T-cell (primary cell): ENCODE measurements around the gene SVEP1. TPM values are rescaled to one million over a fixed set of nuclear protein-coding genes. Genes with fewer than 3 reads are reported as not detected.

Source experiments
- ATAC-seq, 4 experiments: fragments of 200-7000 bp in 3 of 4; fragments of 150-1000 bp in 1 of 4; cut with Tn5 transposase; replicated peaks in 1 of 4; 1 replicate in 3 of 4; 2 replicates in 1 of 4; pipeline ENCODE4 v1.10.0; 2021; ENCODE audit warnings: moderate library complexity in 3 of 4, mild to moderate bottlenecking in 2 of 4, moderate number of reproducible peaks in 1 of 4
- CTCF ChIA-PET, 2 donors: fragments of 300-600 bp; sonication (Branson Sonifier 250); formaldehyde crosslinking; loops; one replicate each; lab custom pipeline; 2022; ENCODE audit warnings: antibody characterized with exemption in 2 of 2; lab: Charles Lee
- POLR2A ChIA-PET, 2 donors: fragments of 300-600 bp; sonication (Branson Sonifier 250); formaldehyde crosslinking; loops; one replicate each; lab custom pipeline; 2022; ENCODE audit warnings: antibody characterized with exemption in 2 of 2; lab: Charles Lee
- DNase-seq, 35 experiments: peaks; one replicate each; pipeline versions ENCODE4 v3.0.0 to v3.0.0-alpha.2; 2013 to 2023
- H3K27ac ChIP-seq: one replicate; pipeline ENCODE4 v1.5.1; 2013; ENCODE audit warnings: low read length
- H3K27me3 ChIP-seq, 2 experiments: replicated peaks in 1 of 2; 1 replicate in 1 of 2; 2 replicates in 1 of 2; pipeline versions ENCODE4 v1.6.1 to v1.7.0; 2013; ENCODE audit warnings: low read length in 1 of 2, mixed read lengths in 1 of 2; ENCODE audit not compliant: control insufficient read depth in 2 of 2, insufficient read depth in 2 of 2; ENCODE audit errors: extremely low read depth in 1 of 2
- H3K36me3 ChIP-seq, 2 donors: 1 replicate in 1 of 2; 2 replicates in 1 of 2; pipeline versions ENCODE4 v1.6.1 to v1.7.0; 2013; ENCODE audit warnings: low read length in 1 of 2; ENCODE audit not compliant: control insufficient read depth in 2 of 2, insufficient read depth in 1 of 2; ENCODE audit errors: extremely low read depth in 1 of 2
- H3K4me1 ChIP-seq, 2 experiments: 1 replicate in 1 of 2; 2 replicates in 1 of 2; pipeline versions ENCODE4 v1.6.1 to v1.7.0; 2013; ENCODE audit warnings: low read length in 2 of 2, mixed read lengths in 1 of 2; ENCODE audit not compliant: insufficient read depth in 2 of 2, control insufficient read depth in 1 of 2; ENCODE audit errors: extremely low read depth in 1 of 2
- H3K4me3 ChIP-seq, 2 donors: 1 replicate in 1 of 2; 2 replicates in 1 of 2; pipeline versions ENCODE4 v1.5.1 to v1.7.0; 2013; ENCODE audit warnings: mild to moderate bottlenecking in 2 of 2, low read length in 1 of 2, moderate library complexity in 1 of 2; ENCODE audit not compliant: control insufficient read depth in 1 of 2; ENCODE audit errors: extremely low read depth in 1 of 2
- H3K9me3 ChIP-seq: 2 replicates; pipeline ENCODE4 v1.7.0; 2013
- H3K27ac Mint-ChIP-seq, 2 donors: one replicate each; pipeline ENCODE4 v1.8.0; 2020 to 2021; ENCODE audit warnings: mild to moderate bottlenecking in 2 of 2, mixed read lengths in 2 of 2
- H3K27me3 Mint-ChIP-seq, 2 donors: one replicate each; pipeline ENCODE4 v1.8.0; 2021 to 2022; ENCODE audit warnings: mixed read lengths in 2 of 2
- H3K36me3 Mint-ChIP-seq: one replicate; pipeline ENCODE4 v1.8.0; 2021; ENCODE audit warnings: mixed read lengths
- H3K4me1 Mint-ChIP-seq, 3 donors: one replicate each; pipeline ENCODE4 v1.8.0; 2020 to 2022; ENCODE audit warnings: mixed read lengths in 3 of 3, mild to moderate bottlenecking in 1 of 3
- H3K4me3 Mint-ChIP-seq, 3 donors: one replicate each; pipeline ENCODE4 v1.8.0; 2020 to 2022; ENCODE audit warnings: mild to moderate bottlenecking in 3 of 3, mixed read lengths in 3 of 3, moderate library complexity in 3 of 3
- H3K9me3 Mint-ChIP-seq, 3 donors: one replicate each; pipeline ENCODE4 v1.8.0; 2020 to 2022; ENCODE audit warnings: mixed read lengths in 3 of 3
- WGBS: methylation state at CpG from one replicate; pipeline ENCODE4 v1.1.5; 2013; ENCODE audit warnings: missing lambda C conversion rate; ENCODE audit not compliant: insufficient coverage; 5-methylcytosine and 5-hydroxymethylcytosine counted together
- total RNA-seq, 35 experiments: library from RNA in 6 of 35; stranded (reverse) in 6 of 35; fragments of 120-200 nt in 1 of 35; gene quantifications; one replicate each; pipeline versions ENCODE4 v1.2.1 to v1.2.4 and lab custom pipeline; 2013 to 2026

SVEP1 gene
- total RNA-seq, 5 donors from 2014 or later (not counting 1 experiment from before 2014, with no cell fraction given) = 0.03 to 0.12 (median 0.10) TPM; not detected in 2

DNA sequence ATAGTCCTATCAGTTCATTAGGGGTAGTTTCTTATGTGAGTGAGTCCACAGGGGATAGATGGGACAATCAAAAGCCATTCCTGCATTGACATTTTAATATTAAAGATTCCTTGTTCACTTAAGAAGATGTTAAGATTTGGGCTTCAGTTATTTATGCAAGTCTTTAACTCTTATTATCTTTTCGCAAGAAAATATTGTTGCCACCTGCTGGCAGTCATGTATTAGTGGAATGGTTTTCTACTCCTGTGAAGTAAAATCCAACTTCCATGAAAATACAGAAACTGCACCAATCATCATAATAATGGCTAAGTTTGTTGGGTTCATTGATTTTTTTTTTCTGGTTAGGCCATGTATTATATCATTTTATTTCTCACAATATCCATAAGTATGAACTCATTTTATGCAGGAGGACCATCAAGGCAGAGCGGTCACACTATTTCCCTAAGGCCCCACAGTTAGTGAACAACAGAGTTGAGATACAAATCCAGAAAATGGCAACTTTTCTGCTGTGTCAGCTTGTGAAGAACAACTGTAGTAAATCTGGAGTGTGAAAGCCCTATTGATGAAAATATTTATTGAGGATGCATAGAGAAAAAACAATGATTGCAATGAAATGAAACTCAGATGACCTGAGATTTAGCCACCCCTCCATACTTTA, 153.4 kb downstream of the SVEP1 start:
- POLR2A ChIA-PET = no interaction called here
- H3K4me1 ChIP-seq = no peaks in the 10 kb centered on the region
- no CpG with 5 or more reads among the region's 2 CpGs for WGBS

DNA sequence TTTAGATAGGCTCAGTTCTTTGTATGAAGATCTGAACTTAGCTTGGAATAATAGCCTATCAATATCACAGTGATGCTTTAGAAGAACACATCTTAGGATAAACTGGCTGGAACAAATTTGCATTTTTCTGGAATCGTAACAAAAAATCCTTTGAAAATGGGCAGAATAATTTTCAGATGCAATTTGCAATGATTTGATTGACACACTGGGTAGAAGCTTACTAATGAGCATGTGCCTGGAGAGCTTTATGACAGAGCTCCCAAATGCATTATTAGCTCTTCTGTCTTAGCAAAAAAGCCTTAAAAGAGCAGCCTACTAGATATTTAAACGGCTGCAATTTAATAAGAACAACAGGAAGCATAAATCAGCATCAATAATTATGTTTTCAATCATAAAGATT, 165.1 kb downstream of the SVEP1 start:
- Histone ChIP-seq H3K9me3 (no peaks in the 10 kb centered on the region), H3K4me3 (no peak overlapping the region), H3K4me1 (no peaks in the 10 kb centered on the region), H3K27me3 (no peaks in the 10 kb centered on the region), H3K36me3 (no peaks in the 10 kb centered on the region), H3K27ac (no peak overlapping the region)
- peaks cover 0 to 6% of the 10 kb centered on the region in 2 donors for H3K27me3 Mint-ChIP-seq
- no CpG with 5 or more reads among the region's 2 CpGs for WGBS
- DNase-seq = no peak
- ChIA-PET CTCF (no interaction called here), POLR2A (no interaction called here)
- ATAC-seq = no peak
- no peaks in the 10 kb centered on the region for H3K36me3 Mint-ChIP-seq
- H3K4me3 Mint-ChIP-seq = no peak overlapping the region
- H3K4me1 Mint-ChIP-seq = no peaks in the 10 kb centered on the region
- no peak overlapping the region for H3K27ac Mint-ChIP-seq
- peaks cover 2 to 8% (median 4%) of the 10 kb centered on the region in 3 donors for H3K9me3 Mint-ChIP-seq

More for the DNA sequence above, 153.4 kb downstream of the SVEP1 start:
- CTCF ChIA-PET = no interaction called here
- ATAC-seq = no peak
- Histone ChIP-seq H3K4me3 (no peak overlapping the region), H3K27me3 (no peaks in the 10 kb centered on the region), H3K36me3 (no peaks in the 10 kb centered on the region), H3K9me3 (no peaks in the 10 kb centered on the region), H3K27ac (no peak overlapping the region)
- no peak overlapping the region for H3K27ac Mint-ChIP-seq
- H3K4me3 Mint-ChIP-seq = no peak overlapping the region
- DNase-seq = no peak
- peaks cover 0 to 2% (median 0%) of the 10 kb centered on the region in 3 donors for H3K4me1 Mint-ChIP-seq
- no peaks in the 10 kb centered on the region for H3K27me3 Mint-ChIP-seq
- H3K36me3 Mint-ChIP-seq = no peaks in the 10 kb centered on the region
- no peaks in the 10 kb centered on the region for H3K9me3 Mint-ChIP-seq

DNA sequence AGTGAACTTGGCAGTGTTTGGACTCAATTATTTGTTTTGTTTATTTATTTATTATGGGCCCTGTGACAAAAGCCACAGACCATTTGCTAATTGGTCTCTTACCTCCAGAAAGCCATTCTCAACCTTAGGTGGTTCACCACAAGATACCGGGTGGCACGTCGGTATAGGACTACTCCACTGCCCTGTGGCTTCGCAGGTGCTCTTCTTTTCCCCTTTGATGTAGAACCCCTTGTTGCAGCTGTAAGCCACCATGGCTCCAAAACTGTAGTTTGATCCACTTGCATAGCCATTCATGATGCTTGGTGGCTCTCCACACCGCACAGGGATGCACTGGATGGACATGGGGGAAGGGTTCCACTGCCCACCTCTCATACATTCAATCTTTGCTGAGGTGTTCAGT, 168.6 kb downstream of the SVEP1 start:
- CTCF ChIA-PET = no interaction called here
- DNase-seq (no peak), ATAC-seq (no peak)
- H3K4me3 ChIP-seq = no peak overlapping the region
- no peak overlapping the region for H3K27ac Mint-ChIP-seq
- no peaks in the 10 kb centered on the region for H3K4me1 Mint-ChIP-seq
- no peaks in the 10 kb centered on the region for H3K4me1 ChIP-seq
- WGBS = 16% methylated on average over 4 of the region's 5 CpGs
- H3K36me3 ChIP-seq = no peaks in the 10 kb centered on the region
- H3K9me3 Mint-ChIP-seq = no peaks in the 10 kb centered on the region
- POLR2A ChIA-PET = no interaction called here
- no peaks in the 10 kb centered on the region for H3K36me3 Mint-ChIP-seq
- no peak overlapping the region for H3K4me3 Mint-ChIP-seq
- H3K9me3 ChIP-seq = no peaks in the 10 kb centered on the region
- H3K27ac ChIP-seq = no peak overlapping the region
- peaks cover 0 to 3% of the 10 kb centered on the region in 2 donors for H3K27me3 Mint-ChIP-seq
- H3K27me3 ChIP-seq = no peaks in the 10 kb centered on the region

DNA sequence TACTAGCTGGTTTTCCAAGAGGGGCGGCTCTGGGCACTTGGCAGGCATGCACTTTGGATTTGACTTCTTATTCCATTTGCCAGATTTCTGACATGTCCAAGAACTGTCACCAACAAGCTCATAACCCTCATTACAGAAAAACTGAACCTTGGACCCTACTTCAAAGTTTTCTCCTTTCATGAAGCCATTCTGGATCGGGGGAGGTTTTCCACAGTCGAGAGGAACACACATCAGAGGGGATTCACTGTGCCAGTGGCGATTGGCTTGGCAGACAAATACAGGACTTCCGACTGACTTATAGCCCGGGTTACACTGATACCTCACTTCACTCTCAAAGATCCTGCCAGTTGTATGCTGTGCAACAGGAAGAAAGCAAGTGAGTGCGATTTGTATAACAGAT, 170.9 kb downstream of the SVEP1 start:
- Mint-ChIP-seq H3K27me3 (peaks cover 0 to 3% of the 10 kb centered on the region in 2 donors), H3K4me3 (no peak overlapping the region), H3K36me3 (no peaks in the 10 kb centered on the region), H3K4me1 (no peaks in the 10 kb centered on the region), H3K27ac (no peak overlapping the region), H3K9me3 (no peaks in the 10 kb centered on the region)
- ChIA-PET CTCF (no interaction called here), POLR2A (no interaction called here)
- DNase-seq (no peak), ATAC-seq (no peak)
- Histone ChIP-seq H3K9me3 (no peaks in the 10 kb centered on the region), H3K27ac (no peak overlapping the region), H3K4me1 (no peaks in the 10 kb centered on the region), H3K27me3 (no peaks in the 10 kb centered on the region), H3K4me3 (no peak overlapping the region), H3K36me3 (no peaks in the 10 kb centered on the region)
- 78% methylated on average over 2 of the region's 7 CpGs for WGBS

DNA sequence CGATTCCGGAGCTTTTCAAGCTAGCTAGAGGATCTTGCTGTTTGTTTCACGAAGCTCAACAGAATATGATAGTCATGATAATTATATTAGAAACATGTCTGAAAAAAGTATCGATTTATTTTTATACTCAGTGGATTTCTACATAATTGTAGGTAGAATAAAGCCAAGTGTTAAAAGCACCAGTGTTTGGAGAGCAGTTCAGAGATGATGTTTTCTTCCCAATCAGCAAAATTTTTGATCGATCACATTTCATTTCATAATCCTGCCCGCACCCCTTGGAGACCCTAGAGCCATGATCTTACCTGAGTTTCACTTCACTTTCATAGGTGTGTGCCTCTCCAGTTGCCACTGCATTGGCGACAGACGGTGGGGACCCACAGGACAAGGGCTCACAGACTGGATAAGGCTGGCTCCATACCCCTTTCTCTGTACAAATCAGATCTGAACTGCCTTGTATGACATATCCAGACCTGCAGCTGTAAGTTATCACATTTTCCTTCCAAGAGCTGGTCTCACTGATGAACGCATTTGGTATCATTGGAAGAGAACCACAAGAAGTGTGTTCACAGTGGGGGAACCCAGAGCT, 173.6 kb downstream of the SVEP1 start:
- Histone ChIP-seq H3K9me3 (no peaks in the 10 kb centered on the region), H3K27ac (no peak overlapping the region), H3K4me1 (no peaks in the 10 kb centered on the region), H3K36me3 (no peaks in the 10 kb centered on the region), H3K4me3 (no peak overlapping the region), H3K27me3 (no peaks in the 10 kb centered on the region)
- no peaks in the 10 kb centered on the region for H3K4me1 Mint-ChIP-seq
- no peaks in the 10 kb centered on the region for H3K9me3 Mint-ChIP-seq
- ChIA-PET POLR2A (no interaction called here), CTCF (no interaction called here)
- H3K36me3 Mint-ChIP-seq = no peaks in the 10 kb centered on the region
- no peak overlapping the region for H3K4me3 Mint-ChIP-seq
- WGBS = 84% methylated on average over 5 of the region's 9 CpGs
- ATAC-seq (no peak), DNase-seq (no peak)
- H3K27me3 Mint-ChIP-seq = no peaks in the 10 kb centered on the region
- no peak overlapping the region for H3K27ac Mint-ChIP-seq

DNA sequence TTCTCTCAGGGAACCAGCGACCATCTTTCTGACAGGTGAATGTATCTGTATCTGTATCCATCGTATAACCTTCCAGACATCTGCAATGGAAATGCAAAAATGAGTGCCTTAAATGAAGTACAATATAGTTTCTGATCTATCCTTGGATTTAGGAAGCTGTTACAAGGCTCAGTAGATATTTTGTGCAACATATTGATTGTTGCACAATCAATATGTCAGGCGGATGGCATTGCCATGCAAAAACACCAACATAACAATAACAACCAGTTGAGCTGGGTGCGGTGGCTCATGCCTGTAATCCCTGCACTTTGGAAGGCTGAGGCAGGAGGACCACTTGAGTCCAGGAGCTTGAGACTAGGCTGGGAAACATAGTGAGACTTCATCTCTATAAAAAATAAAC, 175.1 kb downstream of the SVEP1 start:
- Histone ChIP-seq H3K36me3 (no peaks in the 10 kb centered on the region), H3K27ac (no peak overlapping the region), H3K4me1 (no peaks in the 10 kb centered on the region), H3K4me3 (no peak overlapping the region), H3K9me3 (no peaks in the 10 kb centered on the region), H3K27me3 (no peaks in the 10 kb centered on the region)
- H3K27ac Mint-ChIP-seq = no peak overlapping the region
- H3K36me3 Mint-ChIP-seq = no peaks in the 10 kb centered on the region
- ChIA-PET CTCF (no interaction called here), POLR2A (no interaction called here)
- DNase-seq (no peak), ATAC-seq (no peak)
- no peaks in the 10 kb centered on the region for H3K4me1 Mint-ChIP-seq
- WGBS = 72% methylated on average over 4 of the region's 4 CpGs
- no peaks in the 10 kb centered on the region for H3K9me3 Mint-ChIP-seq
- no peaks in the 10 kb centered on the region for H3K27me3 Mint-ChIP-seq
- H3K4me3 Mint-ChIP-seq = no peak overlapping the region
